ENCODE results near the gene HADH. TPM values are rescaled to one million over a fixed set of nuclear protein-coding genes. Genes with fewer than 3 reads are reported as not detected.
"Not testable (repeated sequence)": the region's sequence is repeated elsewhere in the genome, so short reads cannot be mapped to it uniquely, and the experiment has no call there.

The HADH gene
- 40.2 TPM for total RNA-seq

- Histone ChIP-seq H3K36me3 (ENCODE audit: control insufficient read depth in 3 of 3, insufficient read depth in 3 of 3, low read length in 3 of 3) (no peaks in the 10 kb centered on the region), H3K4me1 (ENCODE audit: control insufficient read depth in 3 of 3, insufficient read depth in 3 of 3, low read length in 3 of 3) (peaks cover 23 to 38% (median 37%) of the 10 kb centered on the region in 3 donors), H3K27me3 (ENCODE audit: control insufficient read depth in 3 of 3, insufficient read depth in 3 of 3, low read length in 3 of 3) (no peaks in the 10 kb centered on the region), H3K27ac (ENCODE audit: low read depth, low read length) (peak within 1 kb of the TSS; percentile 97), H3K9me3 (ENCODE audit: control insufficient read depth in 3 of 3, low read length in 3 of 3) (no peaks in the 10 kb centered on the region), H3K9ac (ENCODE audit: low read depth in 1 of 3, low read length in 3 of 3) (peak within 1 kb of the TSS; percentile 93 to 97 (median 96)), H3K4me3 (ENCODE audit: low read length in 3 of 3) (peak within 1 kb of the TSS; percentile 90 to 94 (median 93))
Observed at GRCh38 chr4:107989537-107990386, at the start of gene HADH. Gene HADH (plus strand): TSS chr4:107989889. CDS start chr4:107989933, 44 bp downstream.

- no peak overlapping the region for H3K9ac ChIP-seq (ENCODE audit: low read depth in 1 of 3, low read length in 3 of 3)
- no peak overlapping the region for H3K27ac ChIP-seq (ENCODE audit: low read depth, low read length)
Observed at GRCh38 chr4:107945809-107946208, 43.9 kb upstream of the HADH start.

GRCh38 chr4:107950746-107951540 lies 38.7 kb upstream of the HADH start:
- no peak overlapping the region for H3K27ac ChIP-seq (ENCODE audit: low read depth, low read length)
- no peaks in the 10 kb centered on the region for H3K27me3 ChIP-seq (ENCODE audit: control insufficient read depth in 3 of 3, insufficient read depth in 3 of 3, low read length in 3 of 3)
- H3K9ac ChIP-seq (ENCODE audit: low read depth in 1 of 3, low read length in 3 of 3) = no peak overlapping the region
- no peak overlapping the region for H3K4me3 ChIP-seq (ENCODE audit: low read length in 3 of 3)
- H3K9me3 ChIP-seq (ENCODE audit: control insufficient read depth in 3 of 3, low read length in 3 of 3) = no peaks in the 10 kb centered on the region
- H3K4me1 ChIP-seq (ENCODE audit: control insufficient read depth in 3 of 3, insufficient read depth in 3 of 3, low read length in 3 of 3) = no peaks in the 10 kb centered on the region
- peaks cover 6 to 33% (median 15%) of the 10 kb centered on the region in 3 donors for H3K36me3 ChIP-seq (ENCODE audit: control insufficient read depth in 3 of 3, insufficient read depth in 3 of 3, low read length in 3 of 3)

More at GRCh38 chr4:107945809-107946208, 43.9 kb upstream of the HADH start:
- no peaks in the 10 kb centered on the region for H3K4me1 ChIP-seq (ENCODE audit: control insufficient read depth in 3 of 3, insufficient read depth in 3 of 3, low read length in 3 of 3)
- no peaks in the 10 kb centered on the region for H3K9me3 ChIP-seq (ENCODE audit: control insufficient read depth in 3 of 3, low read length in 3 of 3)
- H3K4me3 ChIP-seq (ENCODE audit: low read length in 3 of 3) = no peak overlapping the region
- H3K36me3 ChIP-seq (ENCODE audit: control insufficient read depth in 3 of 3, insufficient read depth in 3 of 3, low read length in 3 of 3) = peaks cover 10 to 43% (median 15%) of the 10 kb centered on the region in 3 donors
- no peaks in the 10 kb centered on the region for H3K27me3 ChIP-seq (ENCODE audit: control insufficient read depth in 3 of 3, insufficient read depth in 3 of 3, low read length in 3 of 3)

GRCh38 chr4:107951551-107951950 lies 38.1 kb upstream of the HADH start:
- H3K9ac ChIP-seq (ENCODE audit: low read depth in 1 of 3, low read length in 3 of 3) = no peak overlapping the region
- no peak overlapping the region for H3K27ac ChIP-seq (ENCODE audit: low read depth, low read length)
- H3K4me1 ChIP-seq (ENCODE audit: control insufficient read depth in 3 of 3, insufficient read depth in 3 of 3, low read length in 3 of 3) = no peaks in the 10 kb centered on the region
- H3K9me3 ChIP-seq (ENCODE audit: control insufficient read depth in 3 of 3, low read length in 3 of 3) = no peaks in the 10 kb centered on the region
- no peaks in the 10 kb centered on the region for H3K27me3 ChIP-seq (ENCODE audit: control insufficient read depth in 3 of 3, insufficient read depth in 3 of 3, low read length in 3 of 3)
- H3K36me3 ChIP-seq (ENCODE audit: control insufficient read depth in 3 of 3, insufficient read depth in 3 of 3, low read length in 3 of 3) = peaks cover 6 to 30% (median 15%) of the 10 kb centered on the region in 3 donors
- no peak overlapping the region for H3K4me3 ChIP-seq (ENCODE audit: low read length in 3 of 3)

- Histone ChIP-seq H3K9ac (ENCODE audit: low read depth in 1 of 3, low read length in 3 of 3) (no peak overlapping the region), H3K27ac (ENCODE audit: low read depth, low read length) (no peak overlapping the region), H3K36me3 (ENCODE audit: control insufficient read depth in 3 of 3, insufficient read depth in 3 of 3, low read length in 3 of 3) (no peaks in the 10 kb centered on the region), H3K4me3 (ENCODE audit: low read length in 3 of 3) (no peak overlapping the region), H3K9me3 (ENCODE audit: control insufficient read depth in 3 of 3, low read length in 3 of 3) (no peaks in the 10 kb centered on the region), H3K27me3 (ENCODE audit: control insufficient read depth in 3 of 3, insufficient read depth in 3 of 3, low read length in 3 of 3) (no peaks in the 10 kb centered on the region), H3K4me1 (ENCODE audit: control insufficient read depth in 3 of 3, insufficient read depth in 3 of 3, low read length in 3 of 3) (no peaks in the 10 kb centered on the region)
Observed at GRCh38 chr4:107956011-107956410, 33.7 kb upstream of the HADH start.

- no peak overlapping the region for H3K4me3 ChIP-seq (ENCODE audit: low read length in 3 of 3)
- no peak overlapping the region for H3K9ac ChIP-seq (ENCODE audit: low read depth in 1 of 3, low read length in 3 of 3)
- no peaks in the 10 kb centered on the region for H3K27me3 ChIP-seq (ENCODE audit: control insufficient read depth in 3 of 3, insufficient read depth in 3 of 3, low read length in 3 of 3)
- no peaks in the 10 kb centered on the region for H3K36me3 ChIP-seq (ENCODE audit: control insufficient read depth in 3 of 3, insufficient read depth in 3 of 3, low read length in 3 of 3)
- H3K9me3 ChIP-seq (ENCODE audit: control insufficient read depth in 3 of 3, low read length in 3 of 3) = no peaks in the 10 kb centered on the region
- no peak overlapping the region for H3K27ac ChIP-seq (ENCODE audit: low read depth, low read length)
- H3K4me1 ChIP-seq (ENCODE audit: control insufficient read depth in 3 of 3, insufficient read depth in 3 of 3, low read length in 3 of 3) = no peaks in the 10 kb centered on the region
Observed at GRCh38 chr4:107966903-107967302, 22.8 kb upstream of the HADH start.

- not testable (repeated sequence) for H3K4me1 ChIP-seq (ENCODE audit: control insufficient read depth in 3 of 3, insufficient read depth in 3 of 3, low read length in 3 of 3); H3K9ac ChIP-seq (ENCODE audit: low read depth in 1 of 3, low read length in 3 of 3); H3K9me3 ChIP-seq (ENCODE audit: control insufficient read depth in 3 of 3, low read length in 3 of 3); H3K36me3 ChIP-seq (ENCODE audit: control insufficient read depth in 3 of 3, insufficient read depth in 3 of 3, low read length in 3 of 3); H3K27me3 ChIP-seq (ENCODE audit: control insufficient read depth in 3 of 3, insufficient read depth in 3 of 3, low read length in 3 of 3); H3K4me3 ChIP-seq (ENCODE audit: low read length in 3 of 3); H3K27ac ChIP-seq (ENCODE audit: low read depth, low read length)
Observed at GRCh38 chr4:107967519-107967918, 22.2 kb upstream of the HADH start.

- not testable (repeated sequence) for H3K27ac ChIP-seq (ENCODE audit: low read depth, low read length); H3K4me3 ChIP-seq (ENCODE audit: low read length in 3 of 3); H3K9me3 ChIP-seq (ENCODE audit: control insufficient read depth in 3 of 3, low read length in 3 of 3); H3K36me3 ChIP-seq (ENCODE audit: control insufficient read depth in 3 of 3, insufficient read depth in 3 of 3, low read length in 3 of 3); H3K4me1 ChIP-seq (ENCODE audit: control insufficient read depth in 3 of 3, insufficient read depth in 3 of 3, low read length in 3 of 3); H3K9ac ChIP-seq (ENCODE audit: low read depth in 1 of 3, low read length in 3 of 3); H3K27me3 ChIP-seq (ENCODE audit: control insufficient read depth in 3 of 3, insufficient read depth in 3 of 3, low read length in 3 of 3)
Observed at GRCh38 chr4:107967921-107968320, 21.8 kb upstream of the HADH start.

GRCh38 chr4:107970063-107970798 lies 19.5 kb upstream of the HADH start:
- Histone ChIP-seq H3K4me3 (ENCODE audit: low read length in 3 of 3) (no peak overlapping the region), H3K9ac (ENCODE audit: low read depth in 1 of 3, low read length in 3 of 3) (no peak overlapping the region), H3K27me3 (ENCODE audit: control insufficient read depth in 3 of 3, insufficient read depth in 3 of 3, low read length in 3 of 3) (no peaks in the 10 kb centered on the region), H3K9me3 (ENCODE audit: control insufficient read depth in 3 of 3, low read length in 3 of 3) (no peaks in the 10 kb centered on the region), H3K36me3 (ENCODE audit: control insufficient read depth in 3 of 3, insufficient read depth in 3 of 3, low read length in 3 of 3) (no peaks in the 10 kb centered on the region), H3K27ac (ENCODE audit: low read depth, low read length) (no peak overlapping the region), H3K4me1 (ENCODE audit: control insufficient read depth in 3 of 3, insufficient read depth in 3 of 3, low read length in 3 of 3) (no peaks in the 10 kb centered on the region)
